SK-N-SH (cell line): ENCODE data around the gene VEGFB.

Experiments used
- EP300 ChIP-seq, 2 experiments: IDR thresholded peaks; 2 replicates each; pipeline versions ENCODE4 v1.4.0 to v1.6.1; 2012; ENCODE audit warnings: borderline replicate concordance in 1 of 2, low read depth in 1 of 2, low read length in 1 of 2
- POLR2AphosphoS5 ChIP-seq: IDR thresholded peaks from 2 replicates; pipeline ENCODE4 v1.6.1; 2012; ENCODE audit warnings: low read depth, low read length
- TF ChIP-seq, protein P1 (sequence below): IDR thresholded peaks from 2 replicates; pipeline ENCODE4 v1.6.1; 2012; ENCODE audit warnings: mild to moderate bottlenecking, low read depth, low read length, moderate library complexity
- TF ChIP-seq, protein P2 (sequence below): IDR thresholded peaks from 2 replicates; pipeline ENCODE4; 2012
- TF ChIP-seq, protein P3 (sequence below): IDR thresholded peaks from 2 replicates; pipeline ENCODE4 v1.4.0; 2012; ENCODE audit warnings: low read depth

DNA sequence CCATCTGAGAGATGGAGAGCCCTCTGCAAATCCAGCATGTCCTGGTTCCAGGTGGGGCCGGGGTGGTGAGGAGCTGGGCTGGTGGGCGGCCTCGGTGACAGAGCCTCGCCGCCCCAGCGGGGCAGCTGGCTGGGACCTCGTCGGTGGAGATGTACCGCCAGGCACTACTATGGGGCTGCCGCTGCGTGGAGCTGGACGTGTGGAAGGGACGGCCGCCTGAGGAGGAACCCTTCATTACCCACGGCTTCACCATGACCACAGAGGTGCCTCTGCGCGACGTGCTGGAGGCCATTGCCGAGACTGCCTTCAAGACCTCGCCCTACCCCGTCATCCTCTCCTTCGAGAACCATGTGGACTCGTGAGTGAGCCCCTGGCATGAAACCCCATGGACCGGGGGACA, 24.0 kb downstream of the VEGFB start:
- no peak for TF ChIP-seq POLR2AphosphoS5
- TF ChIP-seq, protein P1, sequence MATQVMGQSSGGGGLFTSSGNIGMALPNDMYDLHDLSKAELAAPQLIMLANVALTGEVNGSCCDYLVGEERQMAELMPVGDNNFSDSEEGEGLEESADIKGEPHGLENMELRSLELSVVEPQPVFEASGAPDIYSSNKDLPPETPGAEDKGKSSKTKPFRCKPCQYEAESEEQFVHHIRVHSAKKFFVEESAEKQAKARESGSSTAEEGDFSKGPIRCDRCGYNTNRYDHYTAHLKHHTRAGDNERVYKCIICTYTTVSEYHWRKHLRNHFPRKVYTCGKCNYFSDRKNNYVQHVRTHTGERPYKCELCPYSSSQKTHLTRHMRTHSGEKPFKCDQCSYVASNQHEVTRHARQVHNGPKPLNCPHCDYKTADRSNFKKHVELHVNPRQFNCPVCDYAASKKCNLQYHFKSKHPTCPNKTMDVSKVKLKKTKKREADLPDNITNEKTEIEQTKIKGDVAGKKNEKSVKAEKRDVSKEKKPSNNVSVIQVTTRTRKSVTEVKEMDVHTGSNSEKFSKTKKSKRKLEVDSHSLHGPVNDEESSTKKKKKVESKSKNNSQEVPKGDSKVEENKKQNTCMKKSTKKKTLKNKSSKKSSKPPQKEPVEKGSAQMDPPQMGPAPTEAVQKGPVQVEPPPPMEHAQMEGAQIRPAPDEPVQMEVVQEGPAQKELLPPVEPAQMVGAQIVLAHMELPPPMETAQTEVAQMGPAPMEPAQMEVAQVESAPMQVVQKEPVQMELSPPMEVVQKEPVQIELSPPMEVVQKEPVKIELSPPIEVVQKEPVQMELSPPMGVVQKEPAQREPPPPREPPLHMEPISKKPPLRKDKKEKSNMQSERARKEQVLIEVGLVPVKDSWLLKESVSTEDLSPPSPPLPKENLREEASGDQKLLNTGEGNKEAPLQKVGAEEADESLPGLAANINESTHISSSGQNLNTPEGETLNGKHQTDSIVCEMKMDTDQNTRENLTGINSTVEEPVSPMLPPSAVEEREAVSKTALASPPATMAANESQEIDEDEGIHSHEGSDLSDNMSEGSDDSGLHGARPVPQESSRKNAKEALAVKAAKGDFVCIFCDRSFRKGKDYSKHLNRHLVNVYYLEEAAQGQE = no peak
- no peak for TF ChIP-seq EP300 (IDR thresholded peaks at IDR 0.05; ENCODE audit: borderline replicate concordance in 1 of 2, low read depth in 1 of 2, low read length in 1 of 2)
- TF ChIP-seq, protein P2, sequence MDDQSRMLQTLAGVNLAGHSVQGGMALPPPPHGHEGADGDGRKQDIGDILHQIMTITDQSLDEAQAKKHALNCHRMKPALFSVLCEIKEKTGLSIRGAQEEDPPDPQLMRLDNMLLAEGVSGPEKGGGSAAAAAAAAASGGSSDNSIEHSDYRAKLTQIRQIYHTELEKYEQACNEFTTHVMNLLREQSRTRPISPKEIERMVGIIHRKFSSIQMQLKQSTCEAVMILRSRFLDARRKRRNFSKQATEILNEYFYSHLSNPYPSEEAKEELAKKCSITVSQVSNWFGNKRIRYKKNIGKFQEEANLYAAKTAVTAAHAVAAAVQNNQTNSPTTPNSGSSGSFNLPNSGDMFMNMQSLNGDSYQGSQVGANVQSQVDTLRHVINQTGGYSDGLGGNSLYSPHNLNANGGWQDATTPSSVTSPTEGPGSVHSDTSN = no peak
- TF ChIP-seq, protein P3, sequence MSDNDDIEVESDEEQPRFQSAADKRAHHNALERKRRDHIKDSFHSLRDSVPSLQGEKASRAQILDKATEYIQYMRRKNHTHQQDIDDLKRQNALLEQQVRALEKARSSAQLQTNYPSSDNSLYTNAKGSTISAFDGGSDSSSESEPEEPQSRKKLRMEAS = no peak
